EL (cell line): ENCODE results near the gene TYW1.
"Not testable (repeated sequence)": the region's sequence is repeated elsewhere in the genome, so short reads cannot be mapped to it uniquely, and the experiment has no call there.

Experiments used
- DNase-seq: peaks from one replicate; pipeline ENCODE4 v3.0.0-alpha.2; 2016

TYW1 gene

GRCh38 chr7:67192123-67192702 lies 195.6 kb downstream of the TYW1 start:
- peak; percentile 2 for DNase-seq

- DNase-seq = not testable (repeated sequence)
Observed at GRCh38 chr7:67192889-67193613, 196.4 kb downstream of the TYW1 start.

GRCh38 chr7:67196176-67196575 lies 199.5 kb downstream of the TYW1 start:
- not testable (repeated sequence) for DNase-seq

GRCh38 chr7:67198865-67199526 lies 202.4 kb downstream of the TYW1 start:
- not testable (repeated sequence) for DNase-seq

- not testable (repeated sequence) for DNase-seq
Observed at GRCh38 chr7:67205772-67206171, 209.1 kb downstream of the TYW1 start.

DNA sequence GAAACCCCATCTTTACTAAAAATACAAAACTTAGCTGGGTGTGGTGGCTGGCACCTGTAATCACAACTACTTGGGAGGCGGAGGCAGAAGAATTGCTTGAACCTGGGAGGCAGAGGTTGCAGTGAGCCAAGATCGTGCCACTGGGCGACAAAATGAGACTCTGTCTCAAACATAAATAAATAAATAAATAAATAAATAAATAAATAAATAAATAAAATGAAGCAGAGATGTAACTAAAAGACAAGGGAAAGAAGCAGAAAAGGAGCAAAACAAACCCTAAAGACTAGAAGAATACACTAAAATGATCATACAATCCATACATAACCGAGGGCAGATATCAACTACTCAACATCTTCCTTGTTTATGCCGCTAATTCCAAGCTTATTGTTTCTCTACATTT lies 209.8 kb downstream of the TYW1 start:
- DNase-seq = no peak

DNA sequence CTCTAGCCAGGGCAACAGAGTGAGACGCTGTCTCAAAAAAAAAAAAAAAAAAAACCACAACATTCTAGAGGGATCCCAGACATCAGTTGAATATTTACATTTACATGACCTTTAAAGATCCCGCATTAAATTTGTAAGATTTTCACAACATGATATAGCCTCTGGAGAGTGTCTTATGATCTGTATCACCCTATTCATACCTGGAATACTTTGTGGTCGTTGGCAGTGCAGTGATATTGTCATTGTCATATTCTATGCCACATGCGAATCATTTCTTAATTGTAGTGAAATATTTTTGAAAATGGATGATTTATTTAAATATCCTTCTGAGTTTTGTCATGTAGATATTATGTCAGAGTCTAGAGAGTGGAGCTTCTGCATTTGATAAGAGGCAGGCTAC lies 212.0 kb downstream of the TYW1 start:
- DNase-seq = not testable (repeated sequence)

DNA sequence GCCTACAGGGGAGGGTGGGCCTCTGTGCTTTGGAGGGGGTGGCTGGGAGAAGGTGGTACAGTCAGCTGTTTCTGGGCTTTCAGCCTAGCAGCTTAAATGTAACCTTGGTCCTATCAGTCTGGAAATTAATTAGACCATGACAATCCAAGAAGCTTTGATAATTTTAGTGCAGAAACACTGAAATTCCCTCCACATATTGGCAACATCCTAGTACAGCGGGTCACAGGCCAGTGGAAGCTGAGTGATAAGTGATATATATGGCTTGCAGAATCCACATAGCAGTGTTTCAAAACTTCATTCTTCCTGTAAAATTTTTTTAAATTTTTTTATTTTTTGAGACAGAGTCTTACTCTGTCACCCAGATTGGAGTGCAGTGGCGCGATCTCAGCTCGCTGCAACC lies 212.6 kb downstream of the TYW1 start:
- DNase-seq = no peak

DNA sequence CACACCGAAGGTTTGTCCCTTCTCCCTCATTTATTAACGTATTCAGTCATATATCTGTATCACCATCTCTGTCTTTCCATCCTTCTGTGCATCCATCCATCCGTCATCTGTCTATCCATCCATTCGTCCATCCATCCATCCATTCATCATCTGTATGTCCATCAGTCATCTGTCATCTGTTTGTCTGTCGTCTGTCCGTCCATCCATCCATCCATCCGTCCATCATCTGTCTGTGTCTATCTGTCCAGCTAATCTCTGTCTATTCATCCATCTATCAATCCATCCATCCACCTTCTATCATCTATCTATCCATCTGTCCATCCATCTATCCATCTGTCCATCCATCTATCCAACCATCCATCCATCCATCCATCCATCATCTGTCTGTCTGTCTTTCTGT lies 213.9 kb downstream of the TYW1 start:
- DNase-seq = no peak

DNA sequence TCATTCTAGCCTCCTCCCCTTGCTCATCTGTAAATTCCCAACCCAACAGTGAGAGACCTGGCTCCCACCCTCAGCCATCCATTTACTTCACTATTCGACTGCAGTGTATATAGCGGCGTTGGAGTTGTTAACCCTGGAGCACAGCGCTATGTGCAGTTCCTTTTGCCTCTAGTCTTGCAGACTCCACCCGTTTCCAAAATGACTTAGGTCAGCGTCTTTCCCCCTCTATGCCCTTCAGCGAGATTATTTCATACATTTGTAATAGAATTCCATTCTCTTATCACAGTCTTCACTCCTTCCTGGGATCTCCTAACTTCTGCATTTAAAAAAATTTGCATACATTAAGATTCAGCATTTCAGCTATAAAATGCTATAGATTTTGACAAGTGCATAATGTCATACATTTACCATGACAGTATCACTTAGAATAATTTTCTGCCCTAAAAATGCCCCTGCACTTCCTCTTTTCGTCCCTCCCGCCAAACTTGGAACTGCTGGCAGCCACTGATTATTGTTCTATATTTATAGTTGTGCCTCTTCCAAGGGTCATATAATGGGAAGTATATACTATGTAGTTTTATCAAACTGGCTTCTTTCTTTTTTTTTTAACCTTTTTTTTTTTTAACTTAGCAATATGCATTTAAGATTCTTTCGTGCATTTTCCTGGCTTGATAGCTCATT lies 215.2 kb downstream of the TYW1 start:
- not testable (repeated sequence) for DNase-seq

GRCh38 chr7:67213038-67213437 lies 216.4 kb downstream of the TYW1 start:
- not testable (repeated sequence) for DNase-seq

- DNase-seq = peak; percentile 87
Observed at GRCh38 chr7:67223551-67223950, 226.9 kb downstream of the TYW1 start.

DNA sequence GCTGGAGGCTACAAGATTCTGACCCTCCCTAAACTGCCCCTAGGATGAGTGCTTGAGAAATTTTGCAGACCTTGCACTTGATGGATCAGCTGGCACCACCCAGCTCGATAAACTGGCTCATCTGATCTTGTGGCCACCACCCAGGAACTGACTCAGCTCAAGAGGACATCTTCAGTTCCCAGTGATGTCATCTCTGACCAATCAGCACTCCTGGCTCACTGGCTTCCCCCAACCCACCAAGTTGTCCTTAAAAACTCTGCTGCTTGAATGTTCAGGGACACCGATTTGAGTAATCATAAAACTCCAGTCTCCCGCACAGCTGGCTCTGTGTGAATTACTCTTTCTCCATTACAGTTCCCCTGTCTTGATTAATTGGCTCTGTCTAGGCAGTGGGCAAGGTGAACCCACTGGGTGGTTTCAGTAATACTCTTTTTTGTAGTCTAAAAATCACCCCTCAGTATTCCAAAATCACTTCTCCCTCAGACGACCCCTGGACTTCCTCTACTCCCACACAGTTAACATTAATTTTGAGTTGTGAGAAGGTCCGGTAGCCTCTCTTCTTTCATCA lies 229.8 kb downstream of the TYW1 start:
- DNase-seq = peak; percentile 89

- DNase-seq = not testable (repeated sequence)
Observed at GRCh38 chr7:67226967-67227366, 230.3 kb downstream of the TYW1 start.

DNA sequence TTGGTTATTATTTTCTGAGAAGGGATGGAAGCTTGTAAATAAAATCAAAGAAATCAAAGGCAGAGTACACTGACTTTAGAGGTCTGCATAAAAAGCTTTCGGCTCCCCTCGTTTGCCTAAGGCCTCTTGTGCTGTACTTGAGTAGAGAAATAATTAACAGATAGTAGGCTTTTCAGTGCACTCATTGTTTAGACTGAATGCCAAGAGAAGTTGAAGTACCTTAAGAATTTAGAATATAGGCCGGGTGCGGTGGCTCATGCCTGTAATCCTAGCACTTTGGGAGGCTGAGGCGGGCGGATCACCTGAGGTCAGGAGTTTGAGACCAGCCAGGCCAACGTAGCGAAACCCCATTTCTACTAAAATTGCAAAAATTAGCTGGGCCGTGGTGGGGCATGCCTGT lies 232.4 kb downstream of the TYW1 start:
- DNase-seq = not testable (repeated sequence)

DNA sequence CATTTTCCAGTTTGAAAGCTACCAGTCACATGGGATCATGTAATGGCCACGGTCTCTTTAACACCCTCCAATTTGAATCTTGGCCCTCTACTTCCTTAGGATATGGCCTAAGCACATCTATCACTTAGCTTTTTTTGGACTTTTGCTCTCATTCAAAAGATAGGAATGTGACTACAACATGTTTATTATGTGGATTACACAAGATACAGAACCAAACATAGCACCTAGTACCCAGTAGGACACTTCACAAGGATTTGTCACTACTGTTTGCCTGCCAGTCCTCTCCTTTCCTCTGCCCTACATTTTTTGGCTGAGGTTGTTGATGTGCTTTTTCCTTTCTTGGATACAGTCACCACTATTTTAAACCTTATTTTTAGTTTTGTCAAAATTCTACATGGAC lies 233.4 kb downstream of the TYW1 start:
- not testable (repeated sequence) for DNase-seq

DNA sequence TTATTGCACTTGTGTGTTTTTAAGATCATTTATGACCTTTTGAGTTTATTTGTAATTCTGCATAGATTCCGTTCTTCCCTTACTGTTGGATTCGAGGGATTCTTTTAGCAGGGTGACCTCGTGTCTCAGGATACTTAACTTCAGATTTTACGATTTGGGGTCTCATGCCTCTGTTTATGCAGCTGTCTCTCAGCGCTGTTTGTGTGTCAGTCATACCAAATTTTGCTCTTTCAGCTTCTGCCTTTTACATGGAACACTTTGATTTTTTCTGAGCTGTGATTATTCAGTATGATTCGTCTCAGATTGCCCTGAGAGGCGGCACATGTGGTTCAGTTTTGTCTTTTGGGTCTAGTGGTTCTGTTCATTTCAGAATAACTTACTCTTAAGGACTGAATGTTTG lies 236.9 kb downstream of the TYW1 start:
- not testable (repeated sequence) for DNase-seq

DNA sequence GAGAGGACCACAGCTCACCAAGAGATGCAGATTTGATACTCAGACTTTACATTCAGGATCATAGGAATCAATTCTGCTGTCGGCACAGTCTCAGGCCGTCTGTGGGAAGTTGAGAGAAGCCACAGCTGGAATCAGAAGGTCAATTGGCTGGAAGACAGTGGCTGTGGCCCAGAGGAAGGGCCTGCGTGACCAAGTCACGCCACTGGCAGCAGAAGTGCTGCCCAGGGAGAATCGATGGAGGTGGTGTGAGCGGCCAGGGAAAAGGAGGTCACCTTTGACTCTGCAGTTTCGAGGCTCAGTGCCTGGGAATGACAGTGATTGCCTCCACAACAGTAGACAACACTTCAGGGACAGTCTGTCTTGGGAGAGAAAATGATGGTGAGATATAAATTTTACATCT lies 239.6 kb downstream of the TYW1 start:
- not testable (repeated sequence) for DNase-seq

DNA sequence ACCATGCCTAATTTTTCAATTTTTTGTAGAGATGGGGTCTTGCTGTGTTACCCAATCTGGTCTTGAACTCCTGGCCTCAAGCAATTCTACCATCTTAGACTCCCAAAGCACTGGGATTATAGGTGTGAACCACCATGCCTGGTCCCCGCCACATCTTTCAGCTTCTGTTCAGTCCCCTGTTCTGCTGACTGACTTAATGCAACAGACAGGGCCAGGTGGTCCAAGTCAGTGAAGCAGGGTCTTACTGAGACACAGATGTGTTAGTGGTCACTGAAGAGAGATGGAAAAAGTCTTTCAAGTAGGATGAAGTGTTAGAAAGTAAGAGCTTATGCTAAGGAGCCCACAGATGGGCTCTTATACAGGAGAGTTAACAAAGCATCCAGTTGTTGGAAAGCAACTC lies 246.2 kb downstream of the TYW1 start:
- not testable (repeated sequence) for DNase-seq

GRCh38 chr7:67248364-67248763 lies 251.7 kb downstream of the TYW1 start:
- not testable (repeated sequence) for DNase-seq

DNA sequence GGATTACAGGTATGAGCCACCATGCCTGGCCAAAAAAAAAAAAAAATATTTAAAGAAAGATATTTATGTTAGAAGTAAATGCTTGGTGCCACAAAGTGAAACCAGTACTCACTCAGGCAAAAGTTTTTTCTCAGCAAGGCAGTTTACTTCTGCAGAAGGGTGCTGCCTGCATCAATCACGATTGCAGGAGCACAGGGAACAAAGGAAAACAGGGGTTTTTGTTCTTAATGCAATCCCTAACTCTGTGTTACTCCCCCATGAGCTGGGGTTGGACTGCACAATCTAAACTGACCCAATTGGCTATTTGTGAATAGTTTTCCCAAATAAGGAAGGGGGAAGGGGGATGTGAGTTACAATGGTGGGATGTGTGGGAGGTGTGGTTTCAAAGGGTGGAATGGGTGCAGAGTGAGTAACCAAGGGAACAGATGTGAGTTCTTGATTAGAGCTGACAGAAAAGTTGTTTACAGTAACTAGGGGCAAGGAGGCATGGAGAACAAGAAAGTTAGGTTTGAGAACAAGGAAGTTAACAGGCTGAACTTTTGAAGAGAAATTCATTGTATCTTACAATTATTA lies 255.4 kb downstream of the TYW1 start:
- no peak for DNase-seq

DNA sequence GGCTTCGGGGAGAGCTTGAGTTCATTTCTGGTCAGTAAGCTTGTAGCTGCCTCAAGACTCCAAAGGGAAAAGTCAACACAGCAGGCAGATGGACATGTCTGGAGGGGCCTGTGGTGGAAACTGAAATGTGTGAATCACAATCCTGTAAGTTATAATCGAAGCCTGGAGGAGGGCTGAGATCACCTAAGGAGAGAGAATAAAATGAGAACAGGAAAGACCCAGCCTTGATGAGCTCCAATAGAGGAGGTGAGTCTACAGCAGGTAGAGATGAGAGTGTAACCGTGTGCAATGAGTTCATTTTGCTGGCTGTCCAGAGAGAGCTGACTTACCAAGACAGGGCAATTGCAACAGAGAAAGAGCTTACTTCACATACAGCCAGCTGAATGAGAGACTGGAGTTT lies 258.4 kb downstream of the TYW1 start:
- not testable (repeated sequence) for DNase-seq

DNA sequence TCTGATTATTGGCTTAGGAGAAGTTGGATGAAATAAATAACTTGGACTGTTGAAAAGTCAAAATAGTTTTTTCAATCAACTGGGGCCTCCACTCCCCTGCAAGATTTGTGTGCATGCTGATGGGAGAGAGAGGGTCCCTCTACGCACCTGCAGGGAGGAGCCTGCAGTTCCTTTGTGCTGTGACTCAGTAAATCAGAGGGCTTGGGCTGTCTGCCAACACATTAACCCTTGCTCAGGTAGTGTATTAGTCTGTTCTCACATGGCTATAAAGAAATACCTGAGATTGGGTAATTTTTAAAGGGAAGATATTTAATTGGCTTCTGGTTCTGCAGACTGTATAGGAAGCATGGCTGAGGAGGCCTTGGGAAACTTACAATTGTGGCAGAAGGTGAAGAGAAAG lies 261.1 kb downstream of the TYW1 start:
- not testable (repeated sequence) for DNase-seq
